NOMO-1 treated with DMSO at 0.1 percent for 48 hours (cell line): ENCODE data around the gene C12orf56.

Source experiments
- DNase-seq: peaks from one replicate; lab custom pipeline; 2025; ENCODE audit not compliant: unreplicated experiment; lab: John Stamatoyannopoulos, UW

The C12orf56 gene

GRCh38 chr12:64390275-64390851, at the start of gene C12orf56:
TSS of gene C12orf56 (minus strand) at chr12:64390758. CDS start at chr12:64390565, 193 bp downstream.
- DNase-seq = peak; percentile 18

DNA sequence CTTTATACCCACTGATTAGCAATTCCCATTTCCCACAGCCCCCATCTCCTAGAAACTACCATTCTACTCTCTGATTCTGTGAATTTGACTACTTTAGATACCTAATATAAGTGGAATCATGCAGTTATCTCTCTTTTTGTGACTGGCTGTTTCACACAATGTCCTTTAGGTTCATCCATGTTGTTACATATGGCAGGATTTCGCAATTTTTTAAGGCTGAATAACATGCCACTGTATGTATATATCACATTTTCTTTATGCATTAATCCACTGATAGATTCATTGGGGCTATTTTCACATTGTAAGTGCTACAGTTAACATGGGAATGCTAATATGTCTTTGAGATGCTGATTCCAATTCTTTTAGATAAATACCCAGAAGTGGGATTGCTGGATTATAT, 49.5 kb upstream of the C12orf56 start:
- DNase-seq = no peak

DNA sequence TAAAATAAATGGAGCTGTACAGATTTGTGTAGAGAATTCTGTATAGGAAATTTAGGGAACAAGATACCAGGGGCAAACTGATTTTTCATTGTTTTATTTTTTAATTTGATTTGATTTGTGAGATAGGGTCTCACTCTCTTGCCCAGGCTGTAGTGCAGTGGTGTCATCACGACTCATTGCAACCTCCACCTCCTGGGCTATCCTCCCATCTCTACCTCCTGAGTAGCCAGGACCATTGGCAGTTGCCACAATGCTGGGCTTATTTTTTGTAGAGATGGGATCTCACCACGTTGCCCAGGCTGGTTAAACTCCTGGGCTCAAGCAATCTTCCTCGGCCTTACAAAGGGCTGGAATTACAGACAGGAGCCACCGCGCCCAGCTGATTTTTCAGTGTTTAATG, 43.4 kb upstream of the C12orf56 start:
- no peak for DNase-seq

- DNase-seq = no peak
These were observed 41.2 kb upstream of the C12orf56 start for GRCh38 chr12:64431791-64432190.

DNA sequence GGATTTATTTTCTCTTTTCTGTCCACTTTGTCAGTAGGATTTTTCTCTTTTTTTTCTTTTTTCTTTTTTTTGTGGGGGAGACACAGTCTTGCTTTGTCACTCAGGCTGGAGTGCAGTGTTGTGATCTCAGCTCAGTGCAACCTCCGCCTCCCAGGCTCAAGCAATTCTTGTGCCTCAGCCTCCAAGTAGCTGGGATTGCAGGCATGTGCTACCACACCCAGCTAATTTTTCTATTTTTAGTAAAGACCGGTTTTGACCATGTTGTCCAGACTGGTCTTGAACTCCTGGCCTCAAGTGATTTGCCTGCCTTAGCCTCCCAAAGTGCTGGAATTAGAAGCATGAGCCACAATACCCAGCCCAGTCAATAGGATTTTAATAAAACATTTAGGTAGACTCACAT, 40.3 kb upstream of the C12orf56 start:
- DNase-seq = no peak

DNA sequence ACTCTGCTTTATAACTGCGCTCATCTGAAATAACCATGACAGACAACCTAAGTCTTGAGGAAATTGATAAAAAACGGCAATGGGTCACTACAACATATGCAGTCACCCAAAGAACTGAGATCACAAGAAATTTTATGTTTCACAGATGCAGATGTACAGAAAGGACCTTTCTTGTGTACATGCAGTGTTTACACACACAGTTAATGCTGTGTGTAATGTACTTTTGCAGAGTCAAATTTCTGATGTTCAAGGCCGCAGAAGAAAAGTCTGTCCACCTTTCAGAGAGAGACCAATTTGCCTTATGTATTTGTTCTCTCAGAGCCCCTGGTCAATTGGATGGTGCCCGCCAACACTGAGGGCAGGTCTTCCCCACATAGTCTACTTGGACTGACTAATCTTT, 38.4 kb upstream of the C12orf56 start:
- no peak for DNase-seq

DNA sequence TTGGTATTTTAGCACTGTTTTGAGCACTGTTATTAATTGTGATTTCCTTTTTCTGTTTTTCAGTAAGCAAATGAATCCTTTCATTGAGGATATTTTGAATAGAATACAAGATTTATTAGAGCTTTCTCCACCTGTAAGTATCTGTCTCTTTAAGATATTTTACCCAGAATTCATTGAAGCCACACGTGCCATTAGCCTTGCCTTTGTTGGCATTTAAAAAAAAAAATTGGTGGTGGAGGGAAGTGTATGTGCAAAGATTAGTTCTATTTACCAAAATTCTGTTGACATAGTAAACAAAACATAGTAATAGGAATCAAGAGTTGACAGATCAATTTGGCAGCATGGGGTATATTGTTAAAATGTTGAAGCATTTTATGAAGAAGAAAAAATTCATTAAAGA, 37.4 kb upstream of the C12orf56 start:
- no peak for DNase-seq

GRCh38 chr12:64419696-64420095, 29.1 kb upstream of the C12orf56 start:
- DNase-seq = no peak

DNA sequence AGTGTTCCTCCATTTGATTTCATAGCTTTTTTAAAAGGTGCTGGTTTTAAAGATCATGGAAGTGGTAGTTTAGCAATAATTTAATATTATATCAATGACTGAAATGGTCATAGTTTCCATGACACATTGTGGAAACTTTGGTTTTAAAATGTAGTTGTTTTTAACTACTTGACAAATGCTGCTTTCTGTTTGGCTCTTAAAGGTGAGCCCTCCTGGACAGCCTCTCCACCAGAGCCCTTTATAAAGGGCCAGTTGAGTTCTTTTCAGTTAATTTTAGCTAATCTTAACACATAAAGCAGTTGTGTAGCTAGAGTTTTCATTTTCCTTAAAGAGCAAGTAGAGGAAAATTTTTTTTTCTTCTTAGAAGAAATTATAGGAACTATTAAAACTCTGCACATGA, 27.7 kb upstream of the C12orf56 start:
- no peak for DNase-seq

DNA sequence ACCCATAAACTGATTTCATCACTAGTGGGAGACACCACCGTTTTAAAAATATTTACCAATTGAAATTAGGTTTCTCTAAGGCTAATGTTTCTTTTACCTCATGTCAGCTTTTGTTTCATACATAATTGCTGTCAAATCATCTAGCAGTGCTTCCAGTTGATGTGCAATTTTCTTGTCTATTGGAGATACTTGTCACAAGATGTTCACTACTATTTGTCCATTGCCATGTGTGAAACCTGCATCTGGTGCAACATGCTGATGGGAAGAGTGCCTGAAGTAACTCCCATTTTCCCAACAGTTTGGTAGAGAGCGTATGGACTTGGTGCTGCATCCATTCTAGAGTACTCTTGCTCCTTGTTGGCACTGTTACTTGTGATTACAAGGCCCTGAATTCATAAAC, 23.3 kb upstream of the C12orf56 start:
- no peak for DNase-seq

- no peak for DNase-seq
These were observed 21.9 kb upstream of the C12orf56 start for GRCh38 chr12:64412459-64412858.

- no peak for DNase-seq
These were observed 20.9 kb upstream of the C12orf56 start for GRCh38 chr12:64411427-64411826.

DNA sequence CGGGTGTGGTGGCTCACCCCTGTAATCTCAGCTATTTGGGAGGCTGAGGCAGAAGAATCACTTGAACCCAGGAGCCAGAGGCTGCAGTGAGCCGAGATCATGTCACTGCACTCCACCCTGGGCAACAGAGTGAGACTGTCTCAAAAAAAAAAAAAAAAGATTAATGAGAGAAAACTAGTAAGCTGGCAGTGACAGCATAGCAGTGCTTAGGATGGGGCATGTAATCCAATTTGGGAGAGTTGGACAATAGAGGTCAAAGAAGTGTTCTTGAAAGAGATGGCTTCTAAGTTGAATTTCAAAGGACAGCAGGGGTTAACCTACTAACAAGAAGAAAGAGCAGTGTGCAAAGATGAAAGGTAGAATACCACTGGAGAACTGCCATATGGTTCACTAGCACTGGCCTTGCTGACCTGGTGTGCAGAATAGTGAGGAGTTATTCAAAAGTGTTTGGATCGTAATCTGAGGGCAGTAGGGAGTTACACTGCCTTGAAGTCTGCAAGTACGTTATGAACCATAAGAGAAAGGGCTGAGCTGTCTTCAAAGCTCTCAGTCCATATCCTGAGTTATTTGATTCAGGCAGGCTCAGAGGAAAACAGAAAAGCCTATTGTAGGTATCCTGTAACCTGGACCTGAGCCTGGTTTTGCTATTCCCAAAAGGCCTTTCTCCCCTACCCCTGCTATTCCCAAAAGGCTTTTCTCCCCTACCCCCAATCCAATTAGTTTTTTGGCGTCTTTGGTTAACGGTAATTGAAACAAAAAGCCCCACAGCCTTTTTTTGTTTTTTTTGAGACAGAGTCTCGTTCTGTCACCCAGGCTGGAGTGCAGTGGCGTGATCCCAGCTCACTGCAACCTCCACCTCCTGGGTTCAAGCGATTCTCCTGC, 17.0 kb upstream of the C12orf56 start:
- no peak for DNase-seq

DNA sequence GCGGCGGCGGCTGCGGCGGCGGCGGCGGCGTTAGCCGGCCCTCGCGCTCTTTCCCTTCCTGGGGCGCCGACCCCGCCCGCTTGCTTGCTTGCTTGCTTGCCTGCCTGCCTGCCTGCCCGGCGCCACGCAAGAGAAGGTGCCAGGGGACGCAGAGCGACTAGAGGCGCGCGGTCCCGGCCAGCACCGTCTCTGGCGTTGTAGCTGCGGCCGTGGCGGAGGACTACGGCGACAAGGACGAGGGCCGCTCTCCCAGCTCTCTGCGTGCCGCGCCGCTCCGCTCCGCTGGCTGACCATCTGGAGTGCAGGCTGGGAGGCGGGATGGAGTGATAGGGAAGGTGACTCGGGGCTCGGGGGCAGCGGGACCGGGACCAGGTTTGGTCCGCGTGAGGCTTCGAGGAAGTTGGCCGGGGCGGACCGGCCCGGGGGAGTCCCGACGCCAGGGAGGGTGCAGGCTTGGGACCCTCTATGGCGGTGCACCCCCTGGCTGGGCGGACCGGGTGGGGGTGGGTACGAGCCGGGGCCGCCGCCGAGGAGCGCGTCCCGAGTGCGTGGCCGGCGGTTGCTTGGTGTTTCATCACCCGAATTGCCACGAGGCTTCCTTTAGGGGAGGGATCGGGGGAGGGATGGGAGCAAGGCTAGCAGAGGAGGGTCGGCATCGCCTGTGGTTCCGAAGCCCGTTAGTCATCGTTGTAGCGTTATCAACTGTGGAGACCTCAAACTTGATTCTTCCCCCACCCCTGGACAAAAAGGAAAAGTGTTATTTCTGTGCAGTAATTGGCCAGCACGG, 14.1 kb upstream of the C12orf56 start:
- DNase-seq = peak; percentile 28

DNA sequence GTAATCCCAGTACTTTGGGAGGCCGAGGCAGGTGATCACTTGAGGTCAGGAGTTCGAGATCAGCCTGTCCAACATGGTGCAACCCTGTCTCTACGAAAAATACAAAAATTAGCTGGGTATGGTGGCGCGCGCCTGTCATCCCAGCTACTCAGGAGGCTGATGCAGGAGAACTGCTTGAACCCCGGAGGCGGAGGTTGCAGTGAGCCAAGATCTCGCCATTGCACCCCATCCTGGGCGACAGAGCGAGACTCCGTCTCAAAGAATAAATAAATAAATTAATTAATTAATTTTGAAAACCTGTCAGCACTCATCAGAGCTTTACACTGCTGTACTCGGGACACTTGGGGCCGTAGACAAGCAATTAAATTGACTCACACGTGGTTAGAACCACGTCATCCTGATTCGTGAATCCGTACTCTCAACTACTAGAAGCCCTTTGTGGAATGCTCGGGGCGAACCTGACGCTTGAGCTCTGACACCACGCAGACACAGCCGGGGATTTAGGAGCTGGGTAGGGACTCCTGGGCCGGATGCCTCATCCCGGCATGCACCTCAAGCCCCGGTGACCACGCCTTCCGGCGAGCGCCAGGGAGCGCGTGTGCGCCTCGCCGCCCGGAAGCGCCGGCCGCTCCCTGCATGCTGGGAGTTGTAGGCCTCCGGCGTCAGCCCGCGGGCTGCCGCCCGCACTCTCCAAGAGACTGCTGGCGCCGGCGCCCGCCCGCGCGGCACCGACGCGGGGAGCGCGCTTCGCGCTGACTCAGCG, 13.3 kb upstream of the C12orf56 start, which contains the start of gene XPOT:
Gene XPOT, plus strand, starts transcription at position 686 of the 763 bp plus-strand sequence. CDS start 5,644 bp downstream, outside the sequence.
- peak; percentile 91 for DNase-seq

- no peak for DNase-seq
These were observed 11.6 kb upstream of the C12orf56 start for GRCh38 chr12:64402181-64402580.

- DNase-seq = no peak
These were observed 9.5 kb upstream of the C12orf56 start for GRCh38 chr12:64400041-64400440.

- no peak for DNase-seq
These were observed 5.2 kb upstream of the C12orf56 start for GRCh38 chr12:64395739-64396138.

DNA sequence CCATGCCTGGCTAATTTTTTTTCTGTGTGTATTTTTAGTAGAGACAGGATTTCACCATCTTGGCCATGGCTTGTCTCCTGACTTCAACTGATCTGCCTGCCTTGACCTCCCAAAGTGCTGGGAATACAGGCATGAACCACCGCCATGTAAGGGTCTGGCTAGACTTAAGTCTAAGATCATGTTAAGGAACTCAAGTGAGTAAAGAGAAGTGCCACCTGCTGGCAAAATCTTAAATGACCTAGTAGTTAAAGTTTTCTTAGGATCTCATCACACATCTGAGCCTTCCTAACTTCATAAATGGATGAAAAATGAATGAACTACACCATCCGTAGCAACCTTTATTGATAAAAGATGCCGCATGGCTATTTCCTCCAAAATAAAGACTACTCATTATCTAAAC, 1.7 kb upstream of the C12orf56 start:
- peak; percentile 13 for DNase-seq

DNA sequence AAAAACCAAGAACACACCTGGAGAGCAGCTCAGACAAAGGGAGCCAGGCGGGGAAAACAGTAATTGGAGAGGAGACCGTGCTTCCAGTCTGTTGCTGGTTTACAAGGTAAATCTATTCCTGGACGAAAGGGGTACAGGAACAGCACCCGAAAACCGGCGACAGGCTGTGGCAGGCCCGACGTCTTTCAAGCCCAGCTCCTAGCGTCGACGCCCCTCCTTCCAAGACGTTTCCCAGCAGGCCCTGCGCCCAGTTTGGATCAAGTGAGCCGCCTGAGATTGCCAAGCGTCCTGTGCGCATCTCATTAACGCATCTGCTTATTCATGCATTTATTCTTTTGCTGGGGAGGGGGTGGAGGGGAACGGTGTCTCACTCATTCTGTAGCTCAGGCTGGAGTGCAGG, 1.4 kb downstream of the C12orf56 start:
- DNase-seq = no peak
